K562 (cell line): ENCODE measurements around the gene PPP1R9B. TPM values are rescaled to one million over a fixed set of nuclear protein-coding genes. Genes with fewer than 3 reads are reported as not detected.

Source experiments
- ATAC-seq: fragments of 200-7000 bp; cut with Tn5 transposase; 3 replicates; pipeline ENCODE4 v1.9.1; 2020; ENCODE audit warnings: moderate library complexity
- BruUV-seq: library from RNA; stranded (reverse); fragments of 400-500 nt; replicated peaks from 2 replicates; lab custom pipeline; 2021; lab: Mats Ljungman, UMichigan
- CTCF ChIA-PET: fragments of 300-600 bp; formaldehyde crosslinking; extraction: SDS; loops from one replicate; lab custom pipeline; 2021; ENCODE audit warnings: low intra/inter-chr PET ratio; lab: Yijun Ruan, JAX
- POLR2A ChIA-PET: fragments of 300-600, 350-650 bp; sonication (Branson Sonifier 250); formaldehyde crosslinking; extraction: SDS; loops from one replicate; lab custom pipeline; 2021; ENCODE audit warnings: antibody characterized with exemption, inconsistent platforms; lab: Yijun Ruan, JAX
- DNase-seq, 4 experiments: peaks; one replicate each; pipeline versions ENCODE4 v3.0.0 to v3.0.0-alpha.2; 2011 to 2018; ENCODE audit warnings: low spot score in 3 of 4, mixed read lengths in 3 of 4; ENCODE audit errors: extremely low read depth in 1 of 4
- FAIRE-seq: peaks from 2 replicates; lab custom pipeline; 2011; peaks lifted over from hg19 to GRCh38; lab: Jason Lieb, UNC
- H2AFZ ChIP-seq: 2 replicates; pipeline ENCODE4 v1.6.0; 2011; ENCODE audit warnings: low read depth, low read length, control low read depth, inconsistent platforms
- H3K27ac ChIP-seq: fragments of 200-600 bp; 3 replicates; pipeline ENCODE4 v1.8.0; 2011; ENCODE audit warnings: low read depth, mild to moderate bottlenecking, control low read depth, inconsistent platforms, low read length, moderate library complexity, mixed read lengths; ENCODE audit errors: extremely low read depth
- H3K27me3 ChIP-seq, 2 experiments: fragments of 300-600 bp in 1 of 2; 2 replicates in 1 of 2; 3 replicates in 1 of 2; pipeline versions ENCODE4 v1.6.0 to v1.8.0; 2011; ENCODE audit warnings: inconsistent platforms in 2 of 2, low read length in 2 of 2, mild to moderate bottlenecking in 1 of 2, mixed read lengths in 1 of 2, moderate library complexity in 1 of 2; ENCODE audit not compliant: control insufficient read depth in 2 of 2, insufficient read depth in 2 of 2
- H3K36me3 ChIP-seq: fragments of 300-600 bp; 3 replicates; pipeline ENCODE4 v1.8.0; 2011; ENCODE audit warnings: mild to moderate bottlenecking, low read length, inconsistent platforms; ENCODE audit not compliant: control insufficient read depth, insufficient read depth
- H3K4me1 ChIP-seq, 2 experiments: fragments of 200-600 bp in 1 of 2; replicated peaks in 1 of 2; 2 replicates in 1 of 2; 3 replicates in 1 of 2; pipeline versions ENCODE4 v1.5.1 to v1.8.0; 2011; ENCODE audit warnings: inconsistent platforms in 2 of 2, low read length in 2 of 2, mild to moderate bottlenecking in 1 of 2, mixed read lengths in 1 of 2, moderate library complexity in 1 of 2; ENCODE audit not compliant: control insufficient read depth in 2 of 2, insufficient read depth in 2 of 2
- H3K4me2 ChIP-seq: 2 replicates; pipeline ENCODE4 v1.6.1; 2011; ENCODE audit warnings: low read length, control low read depth, inconsistent platforms, mixed read lengths; ENCODE audit not compliant: insufficient read depth
- H3K4me3 ChIP-seq: fragments of 200-600 bp; sonication (generic), shearing (Covaris generic); 2 replicates; pipeline ENCODE4 v1.5.1; 2016; ENCODE audit warnings: control low read depth, inconsistent platforms
- H3K79me2 ChIP-seq: fragments of 200-600 bp; 3 replicates; pipeline ENCODE4 v1.8.0; 2011; ENCODE audit warnings: low read length, inconsistent platforms; ENCODE audit not compliant: control insufficient read depth, insufficient read depth
- H3K9ac ChIP-seq, 2 experiments: 2 replicates each; pipeline versions ENCODE4 v1.6.0 to v1.6.1; 2011; ENCODE audit warnings: low read depth in 2 of 2, low read length in 2 of 2, control low read depth in 1 of 2, inconsistent platforms in 1 of 2, mild to moderate bottlenecking in 1 of 2, mixed read lengths in 1 of 2; ENCODE audit not compliant: insufficient read depth in 1 of 2
- H3K9me1 ChIP-seq: one replicate; pipeline ENCODE4 v1.6.0; 2011; ENCODE audit warnings: inconsistent platforms, mild to moderate bottlenecking, low read length, moderate library complexity; ENCODE audit not compliant: control insufficient read depth, insufficient read depth
- H3K9me3 ChIP-seq: replicated peaks from 2 replicates; pipeline ENCODE4 v1.5.1; 2011; ENCODE audit warnings: low read depth, low read length, inconsistent platforms; ENCODE audit not compliant: control insufficient read depth, insufficient read depth
- H4K20me1 ChIP-seq: replicated peaks from 2 replicates; pipeline ENCODE4 v1.6.1; 2011; ENCODE audit warnings: low read length, inconsistent platforms, mixed read lengths; ENCODE audit not compliant: control insufficient read depth, insufficient read depth
- CTCFL ChIP-seq: IDR thresholded peaks from 2 replicates; pipeline ENCODE4 v1.6.1; 2011; ENCODE audit warnings: borderline replicate concordance, low read depth, mild to moderate bottlenecking, moderate library complexity, low read length; ENCODE audit not compliant: insufficient read depth, poor library complexity, severe bottlenecking
- KDM1A ChIP-seq, 2 experiments: fragments of 450-650 bp; IDR thresholded peaks; 2 replicates each; pipeline ENCODE4 v1.6.1; 2016; ENCODE audit warnings: mild to moderate bottlenecking in 2 of 2
- NFE2 ChIP-seq: IDR thresholded peaks from 2 replicates; pipeline ENCODE4 v1.6.1; 2014; ENCODE audit warnings: antibody characterized with exemption, low read depth
- PHF21A ChIP-seq: fragments of 450-650 bp; IDR thresholded peaks from 2 replicates; pipeline ENCODE4 v1.6.1; 2017; ENCODE audit warnings: low read depth, borderline replicate concordance
- SPI1 ChIP-seq: IDR thresholded peaks from 2 replicates; pipeline ENCODE4 v1.6.1; 2011; ENCODE audit warnings: low read depth, low read length, control low read depth, borderline replicate concordance
- ZFP1 ChIP-seq: fragments of 450-650 bp; formaldehyde crosslinking; IDR thresholded peaks from 2 replicates; pipeline ENCODE4 v1.4.0; 2020; ENCODE audit warnings: mild to moderate bottlenecking, mixed read lengths
- ZNF518B ChIP-seq: fragments of 250-450 bp; sonication (Bioruptor Pico); IDR thresholded peaks from 2 replicates; pipeline ENCODE4 v1.5.0; 2021; ENCODE audit warnings: mild to moderate bottlenecking, moderate library complexity
- WGBS: fragments of 100-300 bp; shearing (Covaris generic); methylation state at CpG from one replicate; pipeline ENCODE4 v1.1.6; 2016; ENCODE audit warnings: low coverage, mixed read lengths; ENCODE audit not compliant: insufficient coverage; ENCODE audit errors: missing lambda C conversion rate; 5-methylcytosine and 5-hydroxymethylcytosine counted together
- in situ Hi-C: fragments of 300-500 bp; cut with MboI; formaldehyde crosslinking; loops from 4 replicates; pipeline ENCODE4 v1.15.0; 2018; ENCODE audit warnings: inconsistent platforms, mixed read lengths
- intact Hi-C: fragments of 100-400 bp; cut with micrococcal nuclease; formaldehyde crosslinking; loops from 2 replicates; pipeline ENCODE4 v1.14.2; 2022
- polyA plus RNA-seq, 8 experiments: library from polyadenylated mRNA; depleted of rRNA in 4 of 8; stranded (reverse) in 5 of 8; unstranded in 3 of 8; fragments of >200 nt; fragmentation: Nextera tagmentation in 2 of 8; fragmentation: Illumina TruSeq in 1 of 8; extraction: Ambion mirVana in 2 of 8; extraction: Trizol in 1 of 8; gene quantifications; 2 replicates each; pipeline versions ENCODE4 v1.2.1 to v1.2.3, GENCODE V29; 2011 to 2014; ENCODE audit warnings: inconsistent platforms in 1 of 8, missing spikeins in 1 of 8
- total RNA-seq, 7 experiments: library from RNA; depleted of rRNA in 6 of 7; stranded (reverse); fragments of >200 nt in 6 of 7; fragmentation: Illumina TruSeq in 2 of 7; extraction: Trizol in 2 of 7; gene quantifications; 2 replicates each; pipeline versions ENCODE4 v1.2.1 to v1.2.3, GENCODE V29; 2011 to 2021; ENCODE audit warnings: low replicate concordance in 1 of 7
- TF ChIP-seq, protein P1 (sequence below): fragments of 200-800 bp; sonication (Bioruptor generic); IDR thresholded peaks from 2 replicates; pipeline ENCODE4 v1.6.1; 2016; ENCODE audit warnings: missing genetic modification characterization, missing compliant biosample characterization

Gene PPP1R9B
- total and polyA plus RNA-seq, 9 of the 15 experiments (the other 6 are each of a cell fraction or from before 2014, with no cell fraction given), result 0.10 to 63.5 (median 24.7) TPM

DNA sequence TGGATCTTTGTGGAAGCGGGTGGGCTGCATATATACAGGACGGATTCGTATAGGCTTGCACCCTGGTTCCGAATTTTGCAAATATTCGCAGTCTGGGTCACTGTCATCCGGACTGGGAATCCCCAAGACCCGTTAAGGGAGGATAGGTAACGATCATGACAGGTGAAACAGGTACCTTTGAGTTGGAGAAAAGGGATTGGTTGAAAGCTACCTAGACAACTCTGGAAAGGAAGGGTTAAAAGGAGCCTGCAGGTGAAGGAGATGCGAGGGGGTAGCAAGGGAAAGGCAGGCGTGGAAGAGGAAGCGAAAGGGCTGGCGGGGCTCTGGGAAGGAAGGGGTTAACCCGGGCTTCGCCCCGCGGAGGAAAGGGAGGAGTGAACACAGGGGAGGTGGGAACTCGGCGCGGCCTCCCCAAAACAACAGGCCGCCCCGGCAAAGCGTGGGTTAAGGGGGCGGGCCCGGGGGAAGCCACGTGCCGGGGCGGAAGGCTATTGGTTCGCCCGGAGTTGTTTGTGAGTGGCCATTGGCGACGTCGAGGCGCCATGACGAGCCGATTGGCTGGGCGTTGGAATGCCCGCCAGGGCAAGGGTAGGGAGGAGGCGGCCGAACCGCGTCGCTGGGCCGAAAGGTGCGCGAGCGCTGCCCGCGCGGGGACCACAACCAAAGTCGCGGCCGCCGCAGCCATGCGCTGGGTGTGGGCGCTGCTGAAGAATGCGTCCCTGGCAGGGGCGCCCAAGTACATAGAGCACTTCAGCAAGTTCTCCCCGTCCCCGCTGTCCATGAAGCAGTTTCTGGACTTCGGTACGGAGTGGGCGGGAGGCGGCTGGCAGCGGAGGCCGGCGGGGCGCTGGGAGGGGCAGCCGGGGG lies 55.5 kb downstream of the PPP1R9B start, which contains the start of gene PDK2:
PDK2 (plus strand) TSS at position 599 of the 867 bp plus-strand sequence; CDS start at position 684, 85 bp downstream.
- no peaks in the 10 kb centered on the region for H3K36me3 ChIP-seq
- no TSS peak for BruUV-seq
- intact Hi-C loops, result loop anchor here (1.0 kb wide), 2 partner anchors 66 to 202 kb away; no protein-coding TSS in a partner anchor
- H3K9ac ChIP-seq, result peak within 1 kb of the TSS in 1 of 2 experiments; percentile 72; a peak in 2 of 4 replicates
- 18% methylated on average over 35 of the region's 68 CpGs for WGBS
- ChIA-PET POLR2A (interaction anchor here (0.5 to 1.0 kb wide), 2 partner anchors 28 to 186 kb away, joined by 4 read pairs; no protein-coding TSS in a partner anchor), CTCF (interaction anchor here (0.7 to 1.6 kb wide), 4 partner anchors 66 to 202 kb away, joined by 3 to 6 read pairs (median 4); no protein-coding TSS in a partner anchor)
- peaks cover 3 to 17% of the 10 kb centered on the region in 2 experiments; a peak in 4 of 5 replicates for H3K4me1 ChIP-seq
- peaks cover 7 to 33% of the 10 kb centered on the region in 2 experiments; a peak in 4 of 5 replicates for H3K27me3 ChIP-seq
- peak within 1 kb of the TSS; percentile 68 for H3K4me2 ChIP-seq
- H2AFZ ChIP-seq, result peak within 1 kb of the TSS; percentile 75
- peak; percentile 74 to 93 (median 85) for DNase-seq
- no peaks in the 10 kb centered on the region for H3K9me3 ChIP-seq
- H4K20me1 ChIP-seq, result peaks cover 16% of the 10 kb centered on the region; the same call in 1 of the 2 replicates
- no peaks in the 10 kb centered on the region for H3K9me1 ChIP-seq
- H3K27ac ChIP-seq, result no peak within 1 kb of the TSS
- FAIRE-seq, result no peak
- no peaks in the 10 kb centered on the region for H3K79me2 ChIP-seq
- H3K4me3 ChIP-seq, result peak within 1 kb of the TSS; percentile 34
- in situ Hi-C loops, result loop anchor here (5.0 kb wide), 1 partner anchor 197 kb away; no protein-coding TSS in a partner anchor
- peak; percentile 97 for ATAC-seq
- TF ChIP-seq KDM1A (IDR thresholded peaks at IDR 0.05), result no peak
- TF ChIP-seq NFE2, result no peak
- TF ChIP-seq CTCFL, result no peak
- TF ChIP-seq, protein P1, sequence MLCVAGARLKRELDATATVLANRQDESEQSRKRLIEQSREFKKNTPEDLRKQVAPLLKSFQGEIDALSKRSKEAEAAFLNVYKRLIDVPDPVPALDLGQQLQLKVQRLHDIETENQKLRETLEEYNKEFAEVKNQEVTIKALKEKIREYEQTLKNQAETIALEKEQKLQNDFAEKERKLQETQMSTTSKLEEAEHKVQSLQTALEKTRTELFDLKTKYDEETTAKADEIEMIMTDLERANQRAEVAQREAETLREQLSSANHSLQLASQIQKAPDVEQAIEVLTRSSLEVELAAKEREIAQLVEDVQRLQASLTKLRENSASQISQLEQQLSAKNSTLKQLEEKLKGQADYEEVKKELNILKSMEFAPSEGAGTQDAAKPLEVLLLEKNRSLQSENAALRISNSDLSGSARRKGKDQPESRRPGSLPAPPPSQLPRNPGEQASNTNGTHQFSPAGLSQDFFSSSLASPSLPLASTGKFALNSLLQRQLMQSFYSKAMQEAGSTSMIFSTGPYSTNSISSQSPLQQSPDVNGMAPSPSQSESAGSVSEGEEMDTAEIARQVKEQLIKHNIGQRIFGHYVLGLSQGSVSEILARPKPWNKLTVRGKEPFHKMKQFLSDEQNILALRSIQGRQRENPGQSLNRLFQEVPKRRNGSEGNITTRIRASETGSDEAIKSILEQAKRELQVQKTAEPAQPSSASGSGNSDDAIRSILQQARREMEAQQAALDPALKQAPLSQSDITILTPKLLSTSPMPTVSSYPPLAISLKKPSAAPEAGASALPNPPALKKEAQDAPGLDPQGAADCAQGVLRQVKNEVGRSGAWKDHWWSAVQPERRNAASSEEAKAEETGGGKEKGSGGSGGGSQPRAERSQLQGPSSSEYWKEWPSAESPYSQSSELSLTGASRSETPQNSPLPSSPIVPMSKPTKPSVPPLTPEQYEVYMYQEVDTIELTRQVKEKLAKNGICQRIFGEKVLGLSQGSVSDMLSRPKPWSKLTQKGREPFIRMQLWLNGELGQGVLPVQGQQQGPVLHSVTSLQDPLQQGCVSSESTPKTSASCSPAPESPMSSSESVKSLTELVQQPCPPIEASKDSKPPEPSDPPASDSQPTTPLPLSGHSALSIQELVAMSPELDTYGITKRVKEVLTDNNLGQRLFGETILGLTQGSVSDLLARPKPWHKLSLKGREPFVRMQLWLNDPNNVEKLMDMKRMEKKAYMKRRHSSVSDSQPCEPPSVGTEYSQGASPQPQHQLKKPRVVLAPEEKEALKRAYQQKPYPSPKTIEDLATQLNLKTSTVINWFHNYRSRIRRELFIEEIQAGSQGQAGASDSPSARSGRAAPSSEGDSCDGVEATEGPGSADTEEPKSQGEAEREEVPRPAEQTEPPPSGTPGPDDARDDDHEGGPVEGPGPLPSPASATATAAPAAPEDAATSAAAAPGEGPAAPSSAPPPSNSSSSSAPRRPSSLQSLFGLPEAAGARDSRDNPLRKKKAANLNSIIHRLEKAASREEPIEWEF, result no peak
- TF ChIP-seq ZNF518B, result no peak
- TF ChIP-seq PHF21A, result no peak
- TF ChIP-seq SPI1, result no peak
- no peak for TF ChIP-seq ZFP1 (CRISPR knock-in tag)
